ENCODE data around the gene MSGN1.

DNA sequence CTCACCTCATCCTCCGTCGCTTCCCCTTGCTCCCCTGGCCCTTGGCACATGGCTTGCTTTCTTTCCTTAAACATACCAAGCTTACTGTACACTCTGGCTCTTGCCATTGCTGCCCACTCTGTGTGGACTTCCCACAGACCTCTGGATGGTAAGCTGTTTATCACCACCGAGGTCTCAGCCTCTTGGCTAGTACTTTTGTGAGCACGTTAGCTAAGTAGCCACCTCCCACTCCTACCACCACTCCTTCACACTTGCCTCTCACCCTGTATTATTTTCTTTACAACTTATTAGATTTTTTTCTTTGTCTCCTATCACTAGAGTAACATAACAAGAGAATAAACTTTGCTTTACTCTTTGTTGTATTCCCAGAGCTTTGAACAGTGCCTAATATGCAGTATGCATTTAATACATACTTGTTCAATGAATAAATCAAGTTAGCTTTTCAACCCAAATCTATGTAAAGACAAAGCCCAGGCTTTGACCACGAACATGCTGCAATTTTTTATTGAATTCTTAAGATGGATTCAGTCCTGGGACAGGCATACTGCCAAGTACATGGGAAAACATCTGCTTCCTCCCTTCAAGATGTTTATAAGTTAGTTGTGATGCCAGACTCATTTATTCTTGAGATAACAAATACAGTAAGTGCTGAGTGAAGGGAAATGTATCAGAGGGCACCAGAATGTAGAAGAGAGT, 25.0 kb upstream of the MSGN1 start:
- TF ChIP-seq GATA3 (IDR thresholded peaks at IDR 0.05; ENCODE audit: low read depth, low read length) (no peak), GATA2 (IDR thresholded peaks at IDR 0.05; ENCODE audit: low read depth, low read length) (no peak)

All from SH-SY5Y (cell line).